Fibroblast of skin of left quadriceps (primary cell): ENCODE data around the gene MYRIP.
"Not testable (repeated sequence)": the region's sequence is repeated elsewhere in the genome, so short reads cannot be mapped to it uniquely, and the experiment has no call there.

Source experiments
- DNase-seq, 2 experiments: peaks; one replicate each; pipeline ENCODE4 v3.0.0-alpha.2; 2013; ENCODE audit warnings: low read depth in 2 of 2

MYRIP gene

GRCh38 chr3:40124918-40125317 is 315.5 kb downstream of the MYRIP start:
- no peak for DNase-seq

DNA sequence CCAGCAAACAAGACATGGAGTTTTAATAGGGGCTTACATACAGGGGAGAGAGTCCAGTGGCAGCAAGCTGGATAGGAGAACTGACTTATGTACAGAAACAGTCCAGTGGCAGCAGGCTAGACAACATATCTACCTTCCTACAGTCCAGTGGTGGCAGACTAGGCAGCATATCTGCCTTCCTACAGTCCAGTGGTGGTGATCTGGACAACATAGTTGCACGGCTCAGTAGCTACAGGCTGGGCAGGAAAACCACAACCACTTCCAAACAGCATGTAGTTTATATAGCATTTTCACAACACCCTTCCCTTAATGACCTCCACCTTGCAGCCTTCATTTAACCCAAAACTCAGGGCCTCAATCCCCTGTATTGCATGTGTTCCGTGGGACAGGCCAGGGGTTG is 318.8 kb downstream of the MYRIP start:
- no peak for DNase-seq

DNA sequence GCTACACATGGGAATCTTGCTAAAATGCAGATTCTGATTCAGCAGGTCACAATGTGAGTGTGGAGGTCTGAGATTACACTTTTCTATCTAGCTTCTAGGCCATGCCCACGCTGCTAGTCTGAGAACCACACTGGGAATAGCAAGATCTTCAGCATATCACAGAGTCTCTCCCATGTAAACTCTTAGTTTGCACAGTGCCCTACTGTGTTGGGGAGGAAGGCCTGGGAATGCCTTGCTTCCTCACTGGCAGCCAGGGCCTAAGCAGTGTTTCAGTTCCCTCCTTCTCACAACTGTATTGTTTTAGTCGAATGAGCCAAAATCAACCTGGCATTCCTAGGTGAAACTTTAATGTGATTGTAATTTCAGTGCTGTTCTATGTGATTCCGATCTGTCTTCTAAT is 320.1 kb downstream of the MYRIP start:
- DNase-seq: no peak

- DNase-seq: no peak
These were observed 320.6 kb downstream of the MYRIP start for GRCh38 chr3:40129981-40130380.

DNA sequence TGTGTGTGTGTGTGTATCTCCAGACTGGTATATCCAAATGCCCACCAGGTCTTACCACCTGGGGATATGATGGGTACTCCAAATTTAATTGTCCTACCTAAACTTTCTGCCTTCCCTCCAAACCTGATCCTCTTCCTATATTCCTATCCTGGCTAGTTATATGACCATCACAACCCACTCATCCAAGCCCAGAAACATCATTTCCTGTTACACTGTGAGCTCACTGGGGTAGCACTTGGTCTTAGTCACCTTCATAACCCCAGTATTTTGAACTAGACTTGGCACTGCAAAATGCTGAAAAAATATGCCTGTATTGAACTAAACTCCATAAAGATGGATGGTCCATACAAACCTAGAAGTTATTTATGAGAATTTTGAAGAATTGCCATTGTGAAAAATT is 321.3 kb downstream of the MYRIP start:
- DNase-seq: no peak

DNA sequence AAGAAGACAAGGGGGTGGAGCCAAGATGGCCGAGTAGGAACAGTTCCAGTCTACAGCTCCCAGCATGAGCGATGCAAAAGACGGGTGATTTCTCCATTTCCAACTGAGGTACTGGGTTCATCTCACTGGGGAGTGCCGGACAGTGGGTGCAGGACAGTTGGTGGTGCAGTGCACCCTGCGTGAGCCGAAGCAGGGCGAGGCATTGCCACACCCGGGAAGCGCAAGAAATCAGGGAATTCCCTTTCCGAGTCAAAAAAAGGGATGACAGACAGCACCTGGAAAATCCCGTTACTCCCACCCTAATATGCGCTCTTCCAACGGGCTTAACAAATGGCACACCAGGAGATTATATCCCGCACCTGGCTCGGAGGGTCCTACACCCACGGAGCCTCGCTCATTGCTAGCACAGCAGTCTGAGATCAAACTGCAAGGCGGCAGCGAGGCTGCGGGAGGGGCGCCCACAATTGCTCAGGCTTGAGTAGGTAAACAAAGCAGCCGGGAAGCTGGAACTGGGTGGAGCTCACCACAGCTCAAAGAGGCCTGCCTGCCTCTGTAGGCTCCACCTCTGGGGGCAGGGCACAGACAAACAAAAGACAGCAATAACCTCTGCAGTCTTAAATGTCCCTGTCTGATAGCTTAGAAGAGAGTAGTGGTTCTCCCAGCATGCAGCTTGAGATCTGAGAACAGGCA is 324.6 kb downstream of the MYRIP start:
- not testable (repeated sequence) for DNase-seq

- peak in 1 of 2 experiments; percentile 3 for DNase-seq
These were observed 328.3 kb downstream of the MYRIP start for GRCh38 chr3:40137591-40138295.

DNA sequence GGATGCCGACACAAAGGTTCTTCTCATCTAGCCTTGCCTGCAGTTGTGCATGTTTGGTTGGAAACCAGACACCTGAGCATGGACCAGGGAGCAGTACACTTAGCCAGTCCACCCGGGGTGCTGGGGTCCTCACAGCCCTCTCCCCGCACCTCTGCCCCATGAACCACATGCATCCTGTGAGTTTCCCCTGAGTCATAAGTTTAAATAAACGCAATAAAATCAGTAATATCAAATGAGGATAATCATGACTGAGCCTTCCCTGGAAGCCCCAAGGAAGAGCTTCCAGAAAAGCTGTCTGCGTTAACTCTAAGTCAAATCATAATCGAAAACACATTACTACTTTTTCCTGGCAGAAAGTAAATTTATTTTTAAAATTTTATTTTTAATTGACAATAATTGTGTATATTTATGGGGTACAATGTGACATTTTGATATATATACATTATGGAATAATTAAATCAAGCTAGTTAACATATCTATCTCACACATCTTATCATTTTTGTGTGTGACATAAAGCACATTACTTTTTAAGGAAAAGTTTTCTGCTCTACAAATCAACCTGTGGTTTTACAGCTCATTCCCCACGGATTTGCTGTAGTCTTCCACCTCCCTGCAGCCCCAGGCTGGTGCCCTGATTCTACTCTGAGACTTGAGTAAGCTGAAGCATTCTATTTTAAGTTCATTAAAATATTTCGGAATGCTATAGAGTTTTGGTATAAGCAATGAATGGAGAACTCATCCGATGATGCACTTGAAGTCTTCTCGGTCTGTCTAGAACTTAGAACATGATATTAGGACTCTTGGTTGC is 334.1 kb downstream of the MYRIP start:
- DNase-seq: peak; percentile 16 to 18

GRCh38 chr3:40148827-40149226 is 339.4 kb downstream of the MYRIP start:
- no peak for DNase-seq

DNA sequence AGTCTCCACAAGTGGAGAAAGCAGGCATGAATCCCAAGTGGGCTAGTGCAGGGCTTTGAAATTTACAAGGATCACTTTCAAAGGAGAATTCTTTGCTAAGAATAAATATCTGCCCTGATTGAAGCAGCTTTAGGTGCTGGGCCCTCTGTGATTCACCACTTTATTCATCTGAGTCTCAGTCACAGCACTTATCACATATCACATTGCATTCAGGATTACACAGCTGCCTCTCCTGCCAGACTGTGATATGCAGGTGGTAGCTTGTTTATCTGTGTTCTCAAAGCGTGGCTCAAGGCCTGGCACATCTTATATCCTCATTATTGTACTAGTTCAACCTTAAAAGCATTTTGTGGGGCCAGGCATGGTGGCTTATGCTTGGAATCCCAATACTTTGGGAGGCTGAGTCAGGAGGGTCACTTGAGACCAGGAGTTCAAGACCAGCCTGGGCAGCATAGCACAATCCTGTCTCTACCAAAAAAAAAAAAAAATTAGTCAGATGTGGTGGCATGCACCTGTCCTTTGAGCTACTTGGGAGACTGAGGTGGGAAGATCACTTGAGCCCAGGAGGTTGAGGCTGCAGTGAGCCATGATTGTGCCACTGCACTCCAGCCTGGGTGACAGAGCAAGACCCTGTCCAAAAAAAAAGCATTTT is 343.2 kb downstream of the MYRIP start:
- no peak for DNase-seq

- no peak for DNase-seq
These were observed 351.5 kb downstream of the MYRIP start for GRCh38 chr3:40160933-40161332.

- DNase-seq: no peak
These were observed 353.2 kb downstream of the MYRIP start for GRCh38 chr3:40162616-40163015.

DNA sequence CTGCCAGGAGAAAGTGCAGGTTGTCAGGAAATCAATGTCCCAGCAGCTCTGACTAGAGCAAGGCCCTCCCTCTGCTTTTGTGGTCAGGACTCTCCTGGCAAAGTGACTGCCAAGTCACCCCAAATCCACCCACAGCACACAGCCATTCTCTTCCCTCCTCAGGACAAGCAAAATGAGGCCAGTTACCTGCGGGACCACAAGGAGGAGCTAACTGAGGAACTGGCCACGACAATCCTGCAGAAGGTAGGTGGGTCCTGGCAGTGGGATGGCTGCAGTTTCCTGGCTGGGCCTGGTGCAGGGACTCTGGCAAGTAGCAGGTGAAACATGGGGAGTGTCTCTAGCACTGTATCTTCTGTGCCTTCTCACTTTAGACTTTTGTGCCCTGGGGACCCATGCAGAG is 357.6 kb downstream of the MYRIP start:
- no peak for DNase-seq

DNA sequence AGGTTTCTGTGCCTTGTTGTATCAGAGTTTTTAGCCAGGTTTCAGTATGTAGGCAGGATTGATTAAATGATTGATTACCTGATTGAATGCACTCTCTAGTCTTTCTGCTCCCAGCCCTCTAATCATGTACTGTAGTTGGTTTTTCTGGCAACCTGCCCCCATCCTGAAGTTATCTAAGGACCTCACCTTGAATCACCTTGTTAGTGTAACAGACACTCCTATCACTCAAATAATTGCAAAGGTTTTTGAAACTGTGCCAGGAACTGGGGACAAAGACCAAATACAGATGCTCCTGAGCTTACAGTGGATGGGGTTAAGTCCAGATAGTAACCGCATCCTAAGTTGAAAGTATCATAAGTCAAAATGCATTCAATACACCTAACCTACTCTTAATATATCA is 358.5 kb downstream of the MYRIP start:
- no peak for DNase-seq

- DNase-seq: no peak
These were observed 360.6 kb downstream of the MYRIP start for GRCh38 chr3:40169983-40170382.

GRCh38 chr3:40170395-40170794 is 361.0 kb downstream of the MYRIP start:
- DNase-seq: no peak

DNA sequence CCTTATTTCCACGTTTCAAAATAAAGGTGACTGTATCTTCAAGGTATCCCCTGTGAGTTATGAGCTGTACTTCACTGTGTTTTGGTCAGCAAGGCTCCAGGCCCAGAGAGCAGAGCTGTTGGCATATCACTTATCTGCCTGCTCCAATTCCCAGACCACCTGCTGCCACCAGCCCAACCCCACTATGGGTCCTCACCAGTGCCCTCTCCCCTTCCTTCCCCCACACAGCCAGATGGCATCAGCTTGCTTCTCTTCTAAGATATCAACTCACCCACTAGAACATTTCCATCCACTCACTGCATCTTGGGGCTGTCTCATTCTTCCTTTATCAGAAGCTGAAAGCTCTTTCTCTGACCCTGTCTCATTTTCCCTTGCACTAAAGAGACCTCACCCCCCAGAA is 363.2 kb downstream of the MYRIP start:
- no peak for DNase-seq

DNA sequence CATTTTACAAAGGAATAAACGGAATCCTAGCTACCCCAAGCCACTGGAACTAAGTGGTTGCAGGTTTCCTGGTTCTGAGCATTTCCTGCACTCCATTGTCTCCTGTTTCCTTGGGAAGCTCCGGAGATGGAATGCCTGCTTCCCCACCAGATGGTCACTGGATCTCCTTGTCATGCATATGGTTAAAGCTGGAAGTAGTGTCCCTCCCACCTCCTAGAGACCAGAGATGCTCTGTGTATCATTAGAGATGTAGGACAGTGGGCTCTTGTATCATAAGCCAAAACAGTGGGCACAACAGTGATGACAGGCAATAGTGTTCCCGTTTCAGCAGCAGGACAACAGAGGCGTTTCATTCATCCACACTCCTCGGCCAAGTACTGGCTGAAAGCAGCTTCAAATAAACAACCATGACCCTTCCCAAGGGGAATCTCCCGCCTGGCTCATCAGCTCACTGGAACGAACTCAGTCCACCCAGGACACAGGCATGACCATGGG is 363.9 kb downstream of the MYRIP start:
- no peak for DNase-seq

- DNase-seq: no peak
These were observed 368.7 kb downstream of the MYRIP start for GRCh38 chr3:40178012-40178594.

- DNase-seq: peak; percentile 45 to 49
These were observed 369.6 kb downstream of the MYRIP start for GRCh38 chr3:40179016-40179415.

- DNase-seq: no peak
These were observed 371.8 kb downstream of the MYRIP start for GRCh38 chr3:40181182-40181581.
